DMS153 treated with DMSO at 0.1 percent for 48 hours (cell line): ENCODE results near the gene NOS1AP.

ENCODE experiments used
- DNase-seq: peaks from one replicate; lab custom pipeline; 2025; ENCODE audit not compliant: unreplicated experiment; lab: John Stamatoyannopoulos, UW

The NOS1AP gene

DNA sequence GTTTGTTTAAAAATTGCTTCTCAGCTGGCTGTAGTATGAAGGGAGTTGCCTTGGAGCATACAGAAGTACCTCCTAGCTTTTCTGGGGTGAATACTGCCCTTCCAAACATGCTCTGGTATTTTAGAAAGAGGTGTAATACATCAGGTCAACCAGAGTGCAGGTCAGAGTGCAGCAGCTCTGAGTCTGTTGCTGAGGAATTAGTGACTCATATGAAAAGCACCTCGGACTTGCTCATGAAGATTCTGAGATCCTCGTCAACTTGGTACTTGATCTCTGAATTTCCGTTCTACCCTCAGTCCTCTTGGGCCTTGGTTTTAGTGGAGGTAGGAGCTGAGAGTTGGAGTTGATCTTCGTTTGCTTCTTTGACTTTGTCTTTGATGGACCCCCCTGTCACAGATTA, 67.3 kb downstream of the NOS1AP start:
- DNase-seq = no peak

DNA sequence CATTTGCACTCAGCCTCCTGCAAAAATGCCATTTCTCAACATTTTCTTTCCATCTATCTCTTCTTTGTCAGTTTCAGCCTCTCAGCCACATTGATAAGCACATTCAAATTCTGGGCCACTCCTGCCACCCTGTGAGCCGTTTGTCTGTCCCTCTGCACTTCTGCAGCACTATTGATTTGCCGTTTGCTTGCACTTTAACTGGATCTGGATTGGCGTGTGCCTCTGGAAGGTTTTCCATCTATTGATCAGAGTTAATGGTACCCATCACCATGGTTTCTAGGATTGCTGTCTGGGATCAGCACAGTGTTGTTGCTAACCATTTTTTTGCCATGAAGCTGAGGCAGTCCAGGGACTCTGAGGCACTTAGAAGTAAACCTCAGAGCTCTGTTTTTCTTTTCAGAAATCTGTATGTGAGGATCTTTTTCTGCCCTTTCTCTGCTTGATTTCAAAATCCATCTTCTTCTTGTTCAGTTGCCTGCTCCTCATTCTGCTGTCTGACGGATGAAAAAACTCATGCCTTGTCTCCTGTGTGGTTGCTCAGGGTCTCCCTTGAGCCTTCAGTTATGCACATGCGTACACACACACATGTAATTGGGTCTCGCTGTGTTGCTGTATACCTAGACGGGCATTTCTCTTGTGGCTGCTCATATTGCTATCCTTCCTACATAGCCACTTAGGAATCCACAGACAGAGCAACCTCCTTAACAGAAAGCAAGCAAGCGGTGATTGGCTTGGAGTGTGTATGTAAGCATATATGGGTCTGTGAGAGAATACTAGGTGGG, 67.9 kb downstream of the NOS1AP start:
- DNase-seq = no peak

DNA sequence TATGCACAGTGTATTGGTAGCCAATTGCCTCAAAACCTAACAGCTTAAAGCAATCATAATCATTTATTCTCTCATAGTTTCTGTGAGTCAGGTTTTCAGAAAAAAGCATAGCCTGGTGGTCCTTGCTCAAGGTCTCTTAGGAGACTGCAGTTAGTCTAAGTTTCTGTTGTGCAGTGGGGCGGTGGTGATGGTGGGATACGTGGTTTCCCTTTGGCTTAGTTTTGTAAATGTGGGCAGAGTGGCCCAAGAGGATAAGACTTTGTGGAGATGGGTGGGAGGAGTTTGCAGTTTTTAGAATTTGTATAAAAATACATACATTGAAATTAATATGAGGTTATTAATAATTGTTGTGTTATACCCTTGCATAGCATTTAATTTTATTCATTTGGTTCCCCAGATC, 68.6 kb downstream of the NOS1AP start:
- DNase-seq = no peak

DNA sequence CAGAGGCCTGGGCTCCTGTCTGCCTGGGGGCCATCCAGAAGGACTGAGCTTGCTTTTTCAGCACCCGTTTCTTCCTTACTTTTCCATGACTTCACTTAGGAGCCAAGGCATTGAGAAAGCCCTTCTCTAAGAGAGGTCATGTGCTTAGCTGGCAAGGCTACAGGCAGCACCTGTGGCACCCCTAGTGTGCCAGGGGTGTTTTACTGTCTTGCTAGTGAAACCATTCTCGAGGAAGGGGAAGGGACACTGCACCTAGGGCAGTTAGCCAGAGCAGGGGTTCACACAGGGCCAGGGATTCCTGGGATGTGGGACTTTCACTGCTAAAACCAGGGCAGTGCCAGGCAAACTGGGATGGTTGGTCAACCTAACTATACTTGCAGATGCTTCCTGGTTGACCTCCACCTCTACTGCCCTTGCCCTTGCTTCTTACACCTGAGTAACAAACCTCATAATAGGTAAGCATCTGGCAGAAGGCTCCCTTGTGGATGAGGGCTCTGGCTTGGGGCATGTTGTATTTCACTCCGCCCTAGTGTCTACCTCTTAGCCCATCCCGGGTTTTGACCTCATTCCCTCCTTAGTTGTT, 69.2 kb downstream of the NOS1AP start:
- DNase-seq = no peak

DNA sequence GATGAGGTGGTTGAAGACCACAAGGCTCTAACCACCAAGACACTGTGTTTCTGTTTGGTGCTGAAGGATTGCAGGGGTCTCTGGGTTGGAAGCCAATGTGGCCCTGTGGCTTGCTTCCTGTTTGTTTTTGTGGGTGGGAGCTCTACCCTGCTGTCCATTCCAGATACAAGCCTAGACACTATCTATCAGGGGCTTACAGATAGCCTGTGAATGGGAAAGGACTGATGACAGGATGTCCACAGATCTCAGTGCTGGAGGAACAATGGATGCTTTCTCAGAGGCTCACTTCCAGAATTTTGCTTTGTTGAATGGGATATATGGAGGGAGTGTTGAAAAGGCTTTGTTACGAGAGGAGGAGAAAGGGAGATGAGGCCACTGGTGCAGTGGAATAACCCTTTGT, 69.7 kb downstream of the NOS1AP start:
- DNase-seq = no peak

DNA sequence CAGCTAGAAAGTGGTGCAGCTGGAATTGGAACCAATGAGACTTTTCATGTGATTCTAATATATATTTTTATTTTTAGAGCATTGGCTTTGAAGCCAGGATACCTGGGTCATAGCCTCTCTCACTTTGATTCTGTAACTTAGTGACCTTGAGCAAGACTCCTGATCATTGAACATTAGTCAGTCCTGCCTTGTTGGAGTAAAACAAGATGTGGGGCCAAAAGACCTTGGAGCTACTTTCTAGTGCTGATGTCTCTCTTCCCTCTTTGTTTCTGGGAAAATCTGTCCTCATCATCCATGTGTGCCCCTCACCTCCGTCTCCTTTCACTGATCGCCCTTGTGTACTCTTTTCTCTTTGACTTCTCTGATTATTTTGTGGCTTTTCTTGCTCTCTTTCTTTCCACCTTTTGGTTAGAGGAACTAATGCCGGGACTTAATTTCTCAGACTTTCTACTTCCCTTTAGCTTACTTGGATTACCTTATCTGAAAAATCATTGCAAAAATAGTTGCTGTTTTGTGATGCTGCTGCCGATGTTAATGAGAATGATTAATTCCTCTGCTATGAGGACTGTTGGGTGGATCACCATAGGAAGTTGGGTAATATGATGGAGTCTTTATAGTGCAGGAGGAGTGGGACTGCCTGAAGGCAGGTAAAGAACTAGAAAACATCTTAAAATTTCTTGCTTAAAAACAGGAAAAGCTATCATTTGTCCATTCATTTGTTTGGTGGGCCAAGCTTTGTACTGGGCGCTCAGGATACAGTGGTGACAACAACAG, 72.0 kb downstream of the NOS1AP start:
- DNase-seq = no peak

DNA sequence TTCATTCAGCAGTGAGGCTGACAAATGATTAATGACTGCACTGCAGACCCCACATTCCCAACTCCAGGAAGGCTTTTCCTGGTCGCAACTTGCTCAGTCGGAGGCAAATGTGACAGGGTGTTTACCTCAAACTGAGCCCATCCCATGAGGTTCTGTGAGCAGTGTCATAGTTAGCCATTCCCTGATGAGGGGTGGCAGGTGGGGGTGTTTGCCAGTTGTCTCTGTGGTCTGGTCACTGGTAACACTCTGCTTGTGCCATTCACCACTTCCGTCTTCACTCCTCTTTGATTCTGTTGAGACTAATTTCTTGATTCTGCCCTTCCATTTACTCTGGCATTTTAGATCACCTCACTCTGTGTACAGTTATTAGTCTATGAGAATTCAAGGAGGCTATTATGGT, 73.5 kb downstream of the NOS1AP start:
- DNase-seq = no peak

DNA sequence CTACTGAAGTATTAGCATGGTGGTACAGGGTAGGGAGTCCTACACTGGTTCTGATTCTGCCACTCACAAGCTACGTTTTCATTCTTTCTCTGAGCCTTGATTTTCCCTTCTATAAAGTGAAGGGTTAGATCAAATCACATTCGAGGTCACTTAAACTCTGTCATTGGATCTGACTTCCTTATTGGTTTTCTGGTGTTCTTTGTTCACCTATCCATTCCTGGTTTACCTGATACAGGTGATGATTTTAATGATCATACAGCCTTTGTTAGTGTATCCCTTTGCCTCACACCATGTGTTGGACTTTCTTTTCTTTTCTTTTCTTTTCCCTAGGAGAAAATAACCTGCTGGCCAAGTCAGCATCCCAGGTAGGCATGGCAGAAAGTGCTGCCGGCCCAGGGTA, 74.8 kb downstream of the NOS1AP start:
- peak; percentile 78 for DNase-seq

DNA sequence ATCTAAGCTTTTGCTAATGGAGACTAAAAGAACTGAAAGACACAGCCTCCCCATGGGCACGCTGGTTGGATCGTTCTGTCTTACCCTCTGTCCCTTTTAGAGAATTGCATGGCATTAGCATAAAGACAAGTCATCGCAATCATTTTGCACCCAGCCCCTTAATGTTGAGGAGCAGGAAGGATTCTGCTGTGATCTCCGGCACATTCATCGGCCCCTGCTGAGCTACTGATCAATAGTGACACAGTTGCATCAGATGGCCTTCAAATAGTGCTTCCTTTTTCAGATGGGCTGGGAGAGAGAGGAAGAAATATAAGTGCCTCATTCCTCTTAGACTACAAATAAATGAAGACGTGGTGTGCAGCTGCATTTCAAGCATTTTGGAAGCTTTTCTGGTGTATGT, 75.4 kb downstream of the NOS1AP start:
- no peak for DNase-seq

DNA sequence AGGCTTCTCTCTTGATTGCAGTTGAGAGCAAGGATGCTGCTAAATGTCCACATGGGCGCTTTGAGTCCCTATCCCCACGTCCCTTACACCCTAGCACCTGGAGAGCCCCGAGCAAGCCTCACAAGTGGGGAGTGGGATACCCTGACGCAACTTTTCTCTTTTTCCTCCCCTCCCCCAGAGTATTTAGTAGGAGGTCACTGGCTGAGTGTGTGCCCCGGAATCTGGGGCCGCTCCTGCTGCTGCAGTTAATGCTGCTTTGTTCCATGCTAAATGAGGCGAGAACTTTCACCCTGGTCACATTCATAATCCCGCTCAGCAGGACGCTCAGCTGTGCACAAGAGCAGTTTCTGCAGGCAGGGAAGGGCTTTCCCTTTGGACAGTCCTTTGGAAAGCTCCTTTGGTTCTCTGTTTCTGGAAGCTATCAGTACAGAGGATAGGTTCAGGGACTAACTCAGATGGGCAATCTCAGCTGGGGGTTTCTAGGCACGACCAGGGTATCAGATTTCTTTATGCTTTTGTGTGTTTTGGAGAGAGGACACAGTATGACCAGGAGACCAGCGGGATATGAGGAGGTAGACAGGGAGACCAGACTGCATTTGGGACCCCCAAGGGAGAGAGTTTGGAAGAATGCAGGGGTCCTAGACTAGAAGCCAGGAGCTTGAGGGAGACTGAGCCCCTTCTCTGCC, 75.9 kb downstream of the NOS1AP start:
- DNase-seq = peak; percentile 34

DNA sequence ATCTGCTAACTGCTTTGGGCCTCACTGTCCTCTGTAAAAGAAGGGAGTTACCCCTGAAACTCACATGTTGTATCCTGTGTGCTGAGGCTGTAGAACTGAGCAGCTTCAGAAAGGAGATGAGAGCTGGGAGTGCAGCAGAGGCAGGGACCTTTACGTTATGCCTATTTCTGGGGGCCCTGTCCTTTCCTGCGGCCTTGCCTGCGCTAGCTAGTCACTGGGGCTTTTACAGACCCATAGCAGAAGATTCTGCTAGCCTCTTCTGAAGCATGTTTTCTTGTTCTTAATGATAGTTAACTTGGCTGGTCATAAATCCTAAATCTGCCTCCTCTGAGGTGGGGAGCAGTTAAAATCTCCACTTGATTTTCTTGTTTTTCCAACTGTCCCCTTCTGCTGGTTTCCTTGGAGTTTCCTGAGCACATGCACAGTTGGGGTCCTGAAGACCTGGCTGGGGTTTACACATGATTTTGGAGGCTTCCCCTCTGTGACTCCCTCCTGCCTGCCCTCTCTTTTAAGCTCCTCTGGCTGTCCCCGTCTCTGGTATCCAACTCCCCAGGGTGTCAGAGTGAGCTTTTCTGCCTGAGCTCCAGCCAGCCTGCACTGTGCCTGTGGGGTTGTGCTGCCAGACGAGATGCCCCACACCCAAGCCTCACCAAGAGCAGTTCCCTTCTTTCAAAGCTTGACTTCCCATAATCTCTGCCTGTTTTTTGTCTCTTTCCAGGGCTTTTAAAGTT, 76.6 kb downstream of the NOS1AP start:
- no peak for DNase-seq

DNA sequence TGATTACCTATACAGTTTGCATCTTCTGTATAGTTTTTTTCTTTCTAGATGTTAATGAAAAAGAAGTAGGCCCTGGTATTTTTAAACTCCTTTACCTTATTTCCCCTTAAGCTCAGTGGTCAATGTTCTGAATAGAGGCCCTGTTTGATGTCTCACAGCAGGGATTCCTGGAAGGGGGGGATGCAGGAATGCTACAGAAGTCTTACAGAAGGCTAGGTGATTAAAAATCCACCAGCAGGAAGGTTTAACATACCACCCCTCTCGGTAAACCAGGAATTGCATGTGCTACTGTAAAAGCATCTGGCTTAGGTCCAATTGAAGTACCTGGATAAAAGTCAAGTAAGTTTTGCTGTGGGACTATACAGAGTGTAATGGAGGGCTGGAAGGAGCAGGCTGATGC, 78.3 kb downstream of the NOS1AP start:
- DNase-seq = no peak

DNA sequence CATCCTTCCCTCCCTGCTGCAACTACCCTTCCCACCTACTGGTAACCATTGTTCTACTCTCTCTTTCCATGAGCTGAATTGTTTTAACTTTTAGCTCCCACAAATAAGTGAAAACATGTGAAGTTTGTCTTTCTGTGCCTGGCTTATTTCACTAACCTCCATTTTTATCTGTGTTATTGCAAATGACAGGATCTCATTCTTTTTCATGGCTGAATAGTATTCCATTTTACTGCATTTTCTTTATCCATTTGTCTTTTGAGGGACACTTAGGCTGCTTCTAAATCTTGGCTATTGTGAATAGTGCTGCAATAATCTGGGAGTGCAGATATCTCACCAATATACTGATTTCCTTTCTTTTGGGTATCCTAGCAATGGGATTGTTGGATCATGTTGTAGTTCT, 80.6 kb downstream of the NOS1AP start:
- no peak for DNase-seq

DNA sequence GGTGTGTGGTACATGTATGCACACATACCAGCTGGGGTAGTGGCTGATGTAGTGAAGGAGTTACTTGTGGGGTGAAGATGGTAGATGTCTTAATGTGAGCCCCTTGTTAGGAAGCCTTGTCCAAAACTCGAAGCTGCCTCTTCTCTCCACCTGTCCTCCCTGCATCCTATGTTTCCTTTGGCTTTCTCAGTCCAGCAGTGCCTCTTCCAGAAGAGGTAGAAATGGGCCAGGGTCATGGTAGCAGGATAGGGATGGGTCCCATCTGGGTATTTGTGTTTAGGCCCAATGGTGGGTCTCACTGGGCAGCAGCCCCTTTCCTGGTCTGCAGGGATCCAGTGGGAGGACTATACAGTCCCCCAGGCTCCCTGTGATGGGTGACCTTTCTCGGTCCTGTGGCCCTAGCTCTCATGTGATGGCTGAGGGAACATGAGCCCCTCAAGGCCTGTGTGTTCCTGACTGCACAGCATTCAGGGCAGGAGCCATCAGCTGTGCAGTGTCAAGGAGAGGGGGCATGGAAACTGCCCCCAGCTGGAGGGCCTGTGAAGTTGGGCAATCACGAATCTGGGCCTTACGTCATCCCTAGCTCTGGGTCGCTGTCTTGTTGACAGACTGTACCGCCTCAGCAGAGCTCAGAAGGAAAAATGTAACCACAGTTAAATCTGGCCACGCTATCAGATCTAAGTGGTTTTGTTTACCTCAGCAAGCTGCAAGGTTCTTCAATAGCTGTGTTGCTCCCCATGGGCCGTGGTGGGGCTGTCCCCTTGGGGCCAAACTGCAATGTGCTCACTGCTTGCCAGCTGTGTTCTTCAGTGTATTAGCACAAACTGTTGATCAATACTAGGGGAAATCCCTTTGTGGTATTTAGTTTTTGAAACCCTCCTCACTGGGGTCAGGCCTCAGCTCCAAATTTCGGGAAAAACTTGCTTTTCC, 82.7 kb downstream of the NOS1AP start:
- peak; percentile 62 for DNase-seq

DNA sequence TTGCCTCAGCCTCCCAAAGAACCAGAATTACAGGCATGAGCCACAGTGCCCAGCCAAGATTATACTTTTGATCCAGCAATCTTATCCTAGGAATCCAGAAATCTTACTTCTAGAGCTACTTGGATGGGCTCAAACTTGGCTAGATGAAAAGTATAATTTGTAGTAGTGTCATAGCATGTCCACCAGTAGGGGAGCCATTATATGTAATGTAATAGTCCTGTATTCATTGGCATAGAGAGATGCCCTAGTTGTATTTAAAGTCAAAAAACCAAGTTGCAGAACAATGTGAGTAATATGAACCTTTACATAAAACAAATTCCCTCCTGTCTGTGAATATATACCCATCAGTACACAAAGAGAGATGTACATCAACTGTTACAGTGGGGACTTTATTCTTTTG, 83.9 kb downstream of the NOS1AP start:
- DNase-seq = no peak

DNA sequence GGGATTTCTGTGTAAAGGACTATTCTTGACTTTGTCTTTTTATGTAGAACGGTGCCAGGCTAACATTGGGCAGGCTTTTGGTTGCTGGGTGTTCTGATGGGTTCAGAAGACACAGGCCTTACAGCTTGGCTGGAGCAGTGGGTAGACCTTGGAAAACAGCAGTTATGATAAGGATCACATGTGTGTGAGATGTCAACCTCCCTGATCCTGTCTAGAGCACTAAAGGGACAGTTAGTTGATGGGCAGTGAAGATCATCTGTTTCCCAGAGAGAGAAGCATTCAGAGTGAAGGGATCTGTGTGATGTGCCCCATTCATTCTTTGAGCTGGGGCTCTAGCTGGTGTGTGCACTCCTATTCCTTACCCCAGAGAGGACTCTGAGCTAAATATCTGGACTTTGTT, 88.0 kb downstream of the NOS1AP start:
- DNase-seq = no peak

DNA sequence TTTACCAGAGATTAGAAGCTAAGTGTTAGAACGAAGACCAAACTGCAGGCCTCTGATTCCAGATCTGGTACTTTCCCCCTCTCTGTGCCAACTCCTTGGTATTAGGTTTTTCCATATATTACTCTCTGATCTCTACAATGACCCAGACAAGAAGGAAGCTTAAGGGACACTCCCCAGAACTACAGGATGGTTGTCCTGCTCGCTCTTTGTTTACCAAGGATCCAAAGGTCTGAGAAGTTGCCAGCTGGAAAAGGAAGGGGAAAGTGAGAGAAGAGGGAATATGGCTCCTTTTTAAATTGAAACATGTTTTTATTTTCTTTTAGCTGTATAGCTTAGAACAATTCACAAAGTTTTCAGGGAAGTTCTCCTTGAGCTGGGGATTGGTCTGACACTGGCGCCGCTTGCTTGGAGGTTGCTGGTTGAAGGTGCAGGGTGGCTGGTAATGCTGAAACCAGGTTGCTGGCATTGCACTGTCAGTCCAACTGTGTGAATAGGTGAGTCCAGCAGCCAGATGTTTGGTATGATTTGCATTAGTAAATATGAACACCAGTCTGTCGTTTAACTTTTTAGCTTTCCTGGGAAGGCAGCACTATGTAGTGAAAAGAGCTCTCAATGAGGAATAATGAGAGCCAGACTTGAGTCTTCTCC, 89.3 kb downstream of the NOS1AP start:
- DNase-seq = no peak

DNA sequence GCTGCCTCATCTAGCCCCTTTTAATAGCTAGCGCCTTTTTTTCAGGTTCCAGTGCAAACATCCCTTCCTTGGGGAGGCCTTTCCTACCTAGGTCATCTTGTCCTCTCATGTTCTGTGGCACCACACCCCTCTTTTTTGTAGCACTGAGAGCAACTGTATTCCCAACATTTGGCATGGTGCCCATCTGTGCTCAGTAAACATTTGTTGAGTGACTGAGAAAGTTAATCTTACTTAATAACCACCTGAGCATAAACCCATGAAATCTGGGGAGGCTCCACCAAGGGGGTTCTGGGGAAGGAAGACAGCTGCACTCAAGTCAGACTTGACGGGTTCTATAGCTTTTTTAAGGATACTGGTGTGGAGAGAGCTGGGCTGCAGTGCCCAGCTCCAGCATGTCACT, 90.0 kb downstream of the NOS1AP start:
- DNase-seq = peak; percentile 93

DNA sequence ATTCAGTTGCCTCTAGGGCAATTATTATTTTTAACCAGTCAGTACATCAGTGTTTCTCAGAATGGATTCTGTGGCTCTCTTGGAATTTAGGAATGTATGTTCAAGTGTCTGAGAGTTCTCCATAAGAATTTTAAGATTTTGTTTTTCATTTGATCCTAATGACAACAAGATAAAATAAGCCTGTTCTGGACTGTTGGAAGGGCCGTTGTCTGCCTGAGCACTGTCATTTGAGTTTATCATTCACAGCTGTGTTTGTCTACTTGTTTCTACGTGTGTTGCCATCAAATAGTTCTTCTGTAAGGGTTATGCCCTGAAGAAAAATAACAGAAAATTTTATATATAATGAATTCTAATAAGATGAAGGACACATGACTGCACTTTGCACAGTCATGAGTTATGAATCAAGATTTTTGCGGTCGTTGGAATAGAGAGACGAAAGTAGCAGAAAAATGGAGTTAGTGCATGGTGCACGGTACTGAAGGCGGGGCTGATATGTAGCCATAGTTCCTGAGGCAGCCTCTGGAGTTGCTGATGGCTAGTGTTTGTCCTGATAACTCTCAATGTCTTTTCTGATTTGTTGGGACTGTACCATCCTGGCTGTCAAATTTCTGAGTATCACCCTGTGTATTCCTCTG, 92.5 kb downstream of the NOS1AP start:
- DNase-seq = no peak
